Central memory CD4-positive, alpha-beta T cell (primary cell): ENCODE results near the gene ENTPD7.
"Not testable (repeated sequence)": the region's sequence is repeated elsewhere in the genome, so short reads cannot be mapped to it uniquely, and the experiment has no call there.

Source experiments
- DNase-seq: peaks from one replicate; pipeline ENCODE4 v3.0.0; 2022

Gene ENTPD7

DNA sequence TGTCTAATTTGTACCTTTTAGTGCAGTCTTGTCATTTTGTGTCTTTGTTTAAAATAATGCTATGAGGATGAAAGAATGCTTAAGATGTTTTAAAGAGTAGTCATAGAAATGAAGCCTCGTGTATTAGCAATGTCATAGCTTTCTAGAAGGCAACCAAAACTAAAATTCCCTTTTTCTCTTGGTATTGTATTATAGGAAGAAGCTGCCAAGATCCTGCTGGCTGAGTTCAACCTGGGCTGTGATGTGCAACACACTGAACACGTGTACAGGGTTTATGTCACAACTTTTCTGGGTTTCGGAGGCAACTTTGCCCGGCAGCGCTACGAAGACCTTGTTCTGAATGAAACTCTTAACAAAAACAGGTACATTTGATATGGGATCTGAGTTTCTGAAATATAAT is 36.5 kb downstream of the ENTPD7 start:
- no peak for DNase-seq

DNA sequence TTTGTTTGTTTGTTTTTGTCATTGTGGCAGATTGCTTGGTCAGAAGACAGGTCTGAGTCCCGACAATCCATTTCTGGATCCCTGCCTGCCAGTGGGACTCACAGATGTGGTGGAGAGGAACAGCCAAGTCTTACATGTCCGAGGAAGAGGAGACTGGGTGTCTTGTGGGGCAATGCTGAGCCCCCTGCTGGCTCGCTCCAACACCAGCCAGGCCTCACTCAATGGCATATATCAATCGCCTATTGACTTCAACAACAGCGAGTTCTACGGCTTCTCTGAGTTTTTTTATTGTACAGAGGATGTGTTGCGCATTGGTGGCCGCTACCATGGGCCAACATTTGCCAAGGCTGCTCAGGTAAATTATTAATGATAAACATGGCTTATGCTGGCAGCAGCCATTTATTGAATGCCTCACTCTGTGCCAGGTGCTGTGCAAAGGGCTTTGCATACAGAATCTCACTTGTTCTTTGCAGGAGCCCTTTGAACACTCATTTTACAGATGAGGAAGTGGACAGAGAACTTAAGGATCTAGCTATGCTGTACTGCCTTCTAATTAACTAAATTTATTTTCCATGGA is 39.3 kb downstream of the ENTPD7 start:
- DNase-seq = no peak

DNA sequence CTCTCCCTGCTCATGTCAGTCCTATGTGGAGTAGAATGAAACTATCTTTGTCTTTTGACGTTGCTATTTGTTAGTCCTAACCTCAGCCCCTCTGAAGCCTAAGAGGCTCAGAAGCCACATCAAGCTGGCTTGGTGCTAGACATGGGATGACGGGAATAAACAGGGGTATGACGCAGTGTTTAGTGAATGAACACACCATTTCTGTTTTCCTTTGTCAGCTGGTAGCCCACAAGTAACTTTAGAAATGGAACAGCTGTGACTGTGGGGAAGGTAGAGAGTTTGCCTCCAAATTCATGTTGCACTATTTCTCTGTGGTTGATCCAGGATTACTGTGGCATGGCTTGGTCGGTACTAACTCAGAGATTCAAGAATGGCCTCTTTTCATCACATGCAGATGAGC is 41.3 kb downstream of the ENTPD7 start:
- DNase-seq = no peak

- DNase-seq = no peak
Observed at GRCh38 chr10:99708428-99709012, 49.2 kb downstream of the ENTPD7 start.

DNA sequence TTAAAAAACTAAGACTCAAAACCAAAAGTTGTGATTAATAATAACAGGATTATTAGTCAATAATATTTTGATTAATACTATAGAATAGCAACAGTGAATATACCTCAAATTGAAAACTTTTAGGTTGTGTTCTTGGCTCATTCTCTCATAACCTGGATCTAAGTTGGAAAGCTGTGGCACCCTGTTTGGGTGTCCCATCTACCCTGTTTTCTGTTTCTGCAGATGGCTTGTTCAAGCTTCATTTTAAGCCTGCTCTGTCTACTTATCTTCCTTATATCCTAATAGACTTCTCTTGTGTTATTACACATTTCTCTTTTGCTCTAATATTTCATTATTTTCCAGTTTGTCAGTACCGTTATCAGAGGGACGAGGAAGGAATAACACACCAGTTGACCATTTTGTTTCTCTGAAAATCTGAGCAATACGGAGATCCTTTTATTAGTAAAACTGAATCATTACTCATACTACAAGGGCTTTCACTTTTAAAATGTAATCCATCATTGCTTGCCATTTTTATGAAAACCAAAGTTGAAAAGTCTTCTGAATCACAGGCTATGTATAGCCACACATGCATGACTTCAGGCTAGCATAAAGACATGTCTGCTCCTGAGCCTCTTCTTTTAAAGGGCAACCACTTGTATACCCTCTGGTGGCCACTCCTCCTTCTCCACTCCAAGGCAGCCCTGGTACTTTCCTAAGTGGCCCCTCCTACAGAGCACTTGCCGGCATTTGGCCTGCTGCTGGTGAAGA is 50.3 kb downstream of the ENTPD7 start:
- no peak for DNase-seq

GRCh38 chr10:99711129-99711719 is 51.9 kb downstream of the ENTPD7 start:
- DNase-seq = peak; percentile 21

DNA sequence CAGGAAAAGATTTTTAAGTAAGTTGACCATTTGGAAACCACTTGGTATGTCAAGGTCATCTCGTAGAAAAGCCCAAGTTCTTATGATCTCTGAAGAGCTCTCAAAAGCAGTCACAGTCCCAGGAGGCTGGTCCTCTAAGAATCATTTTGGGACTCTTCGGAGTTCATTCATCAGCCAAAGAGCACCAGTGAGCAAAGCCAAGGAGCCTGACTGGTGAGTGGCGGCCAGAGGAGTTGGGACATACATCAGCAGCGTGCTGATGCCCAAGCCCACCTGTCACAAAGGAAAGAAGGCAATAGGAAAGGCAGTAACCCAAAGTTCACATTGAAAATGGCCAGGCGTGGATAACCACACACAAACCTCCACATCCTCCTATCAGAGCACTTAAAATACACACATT is 55.1 kb downstream of the ENTPD7 start:
- no peak for DNase-seq

- no peak for DNase-seq
Observed at GRCh38 chr10:99720387-99720786, 61.1 kb downstream of the ENTPD7 start.

GRCh38 chr10:99730026-99730425 is 70.7 kb downstream of the ENTPD7 start:
- DNase-seq = no peak

DNA sequence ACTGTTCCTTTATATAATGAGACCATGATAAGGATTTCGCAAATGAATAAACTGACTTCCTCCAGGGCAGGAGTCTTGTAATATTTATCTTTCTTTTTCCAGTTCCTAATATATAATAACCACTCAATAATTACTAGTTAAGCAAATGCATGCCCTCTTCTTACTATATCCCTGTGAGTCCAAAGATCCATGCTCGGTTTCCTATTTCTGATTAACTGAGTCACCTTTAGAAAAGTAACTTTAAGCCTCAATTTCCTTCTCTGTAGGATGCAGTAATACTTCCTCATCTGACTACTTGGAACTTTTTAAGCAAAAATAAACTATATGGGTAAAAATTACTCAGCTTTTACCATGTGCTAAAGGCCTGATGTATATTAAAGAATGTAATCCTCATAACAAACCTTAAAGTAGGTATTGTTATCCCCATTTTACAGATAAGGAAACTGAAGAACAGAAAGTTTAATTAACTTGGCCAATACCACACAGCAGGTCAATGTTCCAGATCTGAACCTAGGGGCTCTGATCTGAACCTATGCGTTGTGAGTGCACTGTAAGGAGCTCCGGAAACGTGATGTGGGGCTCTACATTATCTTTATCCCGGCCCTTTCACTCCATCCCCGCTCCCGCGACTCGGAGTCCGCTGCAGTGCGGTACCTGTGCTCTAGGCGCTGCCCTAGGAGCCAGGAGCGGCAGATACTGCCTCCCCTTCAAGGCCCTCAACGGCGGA is 72.2 kb downstream of the ENTPD7 start:
- no peak for DNase-seq

DNA sequence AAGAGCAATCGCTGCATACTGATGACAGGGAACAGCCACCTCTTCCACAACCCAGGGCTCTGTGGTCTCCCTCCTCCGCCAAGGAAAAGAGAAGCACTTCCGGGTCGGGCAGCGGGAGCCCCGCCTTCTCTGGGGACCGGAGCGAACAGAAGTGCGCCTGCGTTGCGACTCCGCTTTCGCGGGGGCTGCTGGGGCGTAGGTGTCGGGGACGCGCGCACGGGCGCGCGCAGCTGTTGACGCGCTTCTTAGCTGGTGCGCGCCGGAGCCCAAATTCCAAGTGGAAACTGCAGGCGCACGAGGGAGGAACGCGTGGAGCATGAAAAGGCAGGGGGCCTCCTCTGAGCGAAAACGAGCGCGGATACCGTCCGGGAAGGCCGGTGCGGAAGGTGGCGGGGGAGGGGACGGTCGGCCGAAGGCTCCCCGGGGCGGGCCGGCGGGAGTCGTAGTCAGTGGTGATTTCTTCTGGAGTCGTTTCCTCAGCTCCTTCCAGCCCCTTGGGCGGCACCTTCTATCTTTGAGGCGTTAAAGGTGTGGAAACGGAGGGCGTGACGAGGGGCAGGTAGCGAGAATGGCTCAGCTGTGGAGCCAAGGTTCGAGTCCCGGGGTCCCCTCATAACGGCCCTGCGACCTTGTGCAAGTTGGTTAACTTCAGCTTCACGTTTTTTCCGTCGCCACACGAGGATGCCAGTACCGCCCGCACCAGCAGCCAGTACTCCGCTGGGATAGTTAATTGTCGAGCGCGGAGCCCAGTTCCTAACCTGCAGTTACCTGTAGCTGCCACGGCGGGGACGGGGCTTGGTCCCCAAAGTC is 72.9 kb downstream of the ENTPD7 start, which contains the start of the genes COX15 and CUTC:
Gene COX15 (minus strand): TSS at position 95 of the 810 bp plus-strand sequence. CDS start 78 bp downstream, at position 17.
Gene CUTC (plus strand): TSS at position 202 of the 810 bp plus-strand sequence. CDS start 115 bp downstream, at position 317.
- DNase-seq = peak; percentile 93

DNA sequence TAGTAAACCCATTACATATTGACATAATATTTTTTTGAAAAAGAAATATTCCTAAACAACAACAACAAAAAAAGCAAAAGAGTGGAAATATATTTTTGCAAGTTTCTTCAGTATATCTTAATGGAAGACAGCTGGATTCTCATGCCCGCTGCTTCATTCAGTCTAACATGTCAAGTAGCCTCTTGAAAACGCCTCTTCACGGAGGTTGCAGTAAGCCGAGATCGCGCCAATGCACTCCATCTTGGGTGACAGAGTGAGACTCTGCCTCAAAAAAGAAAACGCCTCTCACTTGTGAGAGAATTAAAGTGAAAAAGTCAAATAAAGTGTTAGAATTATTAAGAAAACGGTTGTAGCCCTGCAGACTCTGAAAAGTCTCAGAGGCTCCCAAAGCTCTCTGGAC is 74.1 kb downstream of the ENTPD7 start:
- no peak for DNase-seq

GRCh38 chr10:99734111-99734510 is 74.8 kb downstream of the ENTPD7 start:
- not testable (repeated sequence) for DNase-seq

DNA sequence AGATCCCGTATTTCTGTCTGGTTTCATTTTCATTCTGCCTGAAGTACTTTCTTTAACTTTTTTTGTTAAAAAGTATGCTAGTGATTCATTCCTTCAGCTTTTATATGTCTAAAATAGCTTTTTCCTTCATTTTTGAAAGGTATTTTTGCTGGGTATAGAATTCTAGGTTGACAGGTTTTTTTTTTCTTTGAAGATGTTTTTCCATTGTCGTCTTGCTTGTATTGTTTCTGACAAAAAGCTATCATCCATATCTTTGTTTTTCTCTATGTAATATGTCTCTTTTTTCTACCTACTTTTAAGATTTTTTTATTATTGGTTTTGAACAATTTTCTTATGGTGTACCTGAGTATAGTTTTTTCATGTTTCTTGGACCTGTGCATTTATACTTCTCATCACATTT is 81.0 kb downstream of the ENTPD7 start:
- no peak for DNase-seq

DNA sequence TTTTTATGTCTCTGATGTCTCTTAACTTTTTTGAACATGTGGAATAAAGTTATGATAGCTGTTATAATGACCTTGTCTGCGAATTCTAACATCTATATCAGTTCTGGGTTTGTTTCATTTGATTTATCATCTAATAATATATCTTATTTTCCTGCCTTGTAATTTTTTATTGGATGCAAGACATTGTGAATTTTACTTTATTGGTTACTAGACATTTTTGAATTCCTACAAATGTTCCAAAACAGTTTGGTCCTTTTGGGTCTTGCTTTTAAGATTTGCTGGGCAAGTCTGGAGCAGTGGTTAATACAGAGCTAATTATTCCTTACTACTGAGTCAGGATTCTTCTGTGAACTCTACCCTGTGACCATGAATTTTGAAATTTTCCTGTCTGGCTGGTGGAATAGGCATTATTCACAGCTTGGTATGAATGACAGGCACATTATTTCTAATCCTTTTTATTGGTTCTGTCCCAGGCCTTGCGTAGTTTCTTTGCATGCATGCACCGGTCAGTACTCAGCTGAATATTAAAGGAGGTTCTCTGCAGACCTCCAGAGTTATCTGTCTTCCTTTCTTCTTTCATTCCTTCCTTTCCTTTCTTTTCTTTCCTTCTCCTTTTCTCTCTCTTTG is 81.7 kb downstream of the ENTPD7 start:
- DNase-seq = no peak

DNA sequence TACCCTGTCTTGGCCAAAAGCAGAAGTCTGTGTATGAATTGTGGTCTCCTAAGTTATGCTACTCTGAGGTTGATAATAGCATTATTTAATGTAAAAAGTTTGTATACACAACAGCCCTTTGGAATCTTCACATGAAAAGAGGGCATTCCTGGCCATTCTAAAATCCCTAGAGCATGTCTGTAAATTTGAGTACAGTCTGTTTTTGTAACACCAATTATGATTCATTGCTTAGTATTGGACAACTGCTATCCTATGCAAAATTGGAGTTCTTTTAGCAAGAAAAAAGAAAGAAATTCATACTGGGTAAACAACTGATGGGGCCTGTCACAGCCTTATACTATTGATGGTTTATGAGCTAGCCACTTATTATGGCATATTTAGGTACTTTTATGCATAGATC is 82.9 kb downstream of the ENTPD7 start:
- DNase-seq = no peak

- DNase-seq = no peak
Observed at GRCh38 chr10:99742701-99743100, 83.4 kb downstream of the ENTPD7 start.

GRCh38 chr10:99743841-99744240 is 84.5 kb downstream of the ENTPD7 start:
- DNase-seq = no peak

DNA sequence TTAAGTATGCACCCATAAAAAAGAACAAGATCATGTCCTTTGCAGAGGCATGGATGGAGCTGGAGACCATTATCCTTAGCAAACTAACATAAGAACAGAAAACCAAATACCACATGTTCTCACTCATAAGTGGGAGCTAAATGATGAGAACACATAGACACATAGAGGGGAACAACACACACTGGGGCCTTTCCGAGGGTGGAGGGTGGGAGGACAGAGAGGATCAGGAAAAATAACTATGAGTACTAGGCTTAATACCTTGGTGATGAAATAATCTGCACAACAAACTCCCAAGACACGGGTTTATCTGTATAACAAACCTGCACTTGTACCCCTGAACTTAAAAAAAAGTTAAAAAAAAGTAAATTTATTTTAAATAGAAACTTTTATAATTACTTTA is 86.9 kb downstream of the ENTPD7 start:
- DNase-seq = not testable (repeated sequence)

DNA sequence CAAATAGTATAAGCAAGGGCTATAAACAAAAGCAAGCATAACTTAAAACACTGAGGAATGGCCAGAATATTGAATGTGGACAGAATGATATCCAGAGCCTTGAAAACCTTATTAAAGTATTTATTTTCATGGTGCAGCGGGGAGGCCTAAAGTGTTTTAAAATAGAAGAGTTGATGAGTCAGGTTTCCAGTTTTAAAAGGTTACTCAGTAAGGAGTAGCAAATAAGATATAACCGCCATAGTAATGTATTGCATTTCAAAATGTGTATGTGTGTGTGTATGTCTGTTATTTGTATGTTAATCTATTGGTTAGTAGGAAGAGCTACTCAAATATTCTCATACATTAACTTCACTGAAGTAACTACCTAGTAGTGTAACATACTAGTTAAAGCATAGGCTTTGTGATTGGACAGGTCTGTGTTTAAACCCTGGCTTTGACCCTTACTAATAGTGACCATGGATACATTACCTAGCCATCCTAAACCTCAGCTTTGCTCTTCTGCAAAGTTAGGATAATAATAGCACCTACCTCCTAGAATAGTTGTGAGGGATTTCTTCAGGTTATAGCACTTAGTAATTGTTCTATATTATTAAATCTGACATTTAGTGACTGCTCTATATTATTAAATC is 89.6 kb downstream of the ENTPD7 start:
- no peak for DNase-seq

DNA sequence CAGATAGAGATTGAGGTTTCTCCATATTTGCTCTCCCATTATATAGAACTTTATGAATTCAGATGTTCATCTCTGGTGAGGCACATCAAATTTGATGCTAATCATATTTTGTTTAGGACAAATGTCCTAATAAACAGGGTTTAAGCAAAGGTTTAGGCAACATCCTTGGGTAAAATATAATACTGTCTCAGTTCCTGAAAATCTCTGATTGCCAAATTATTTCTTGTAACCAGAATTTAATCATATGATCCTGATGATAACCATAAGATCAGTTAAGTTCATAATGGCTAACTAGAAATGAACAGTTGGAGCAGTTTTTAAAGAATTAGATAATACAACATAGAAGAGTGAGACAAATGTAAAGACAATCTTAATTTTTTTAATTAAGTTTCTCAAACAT is 91.3 kb downstream of the ENTPD7 start:
- DNase-seq = no peak
